K562 (cell line): ENCODE measurements around the gene PSMD8. TPM values are rescaled to one million over a fixed set of nuclear protein-coding genes. Genes with fewer than 3 reads are reported as not detected.

Source experiments
- ATAC-seq: fragments of 200-7000 bp; cut with Tn5 transposase; 3 replicates; pipeline ENCODE4 v1.9.1; 2020; ENCODE audit warnings: moderate library complexity
- BruUV-seq: library from RNA; stranded (reverse); fragments of 400-500 nt; replicated peaks from 2 replicates; lab custom pipeline; 2021; lab: Mats Ljungman, UMichigan
- CTCF ChIA-PET: fragments of 300-600 bp; formaldehyde crosslinking; extraction: SDS; loops from one replicate; lab custom pipeline; 2021; ENCODE audit warnings: low intra/inter-chr PET ratio; lab: Yijun Ruan, JAX
- POLR2A ChIA-PET: fragments of 300-600, 350-650 bp; sonication (Branson Sonifier 250); formaldehyde crosslinking; extraction: SDS; loops from one replicate; lab custom pipeline; 2021; ENCODE audit warnings: antibody characterized with exemption, inconsistent platforms; lab: Yijun Ruan, JAX
- DNase-seq, 4 experiments: peaks; one replicate each; pipeline versions ENCODE4 v3.0.0 to v3.0.0-alpha.2; 2011 to 2018; ENCODE audit warnings: low spot score in 3 of 4, mixed read lengths in 3 of 4; ENCODE audit errors: extremely low read depth in 1 of 4
- FAIRE-seq: peaks from 2 replicates; lab custom pipeline; 2011; peaks lifted over from hg19 to GRCh38; lab: Jason Lieb, UNC
- H2AFZ ChIP-seq: 2 replicates; pipeline ENCODE4 v1.6.0; 2011; ENCODE audit warnings: low read depth, low read length, control low read depth, inconsistent platforms
- H3K27ac ChIP-seq: fragments of 200-600 bp; 3 replicates; pipeline ENCODE4 v1.8.0; 2011; ENCODE audit warnings: low read depth, mild to moderate bottlenecking, control low read depth, inconsistent platforms, low read length, moderate library complexity, mixed read lengths; ENCODE audit errors: extremely low read depth
- H3K27me3 ChIP-seq, 2 experiments: fragments of 300-600 bp in 1 of 2; 2 replicates in 1 of 2; 3 replicates in 1 of 2; pipeline versions ENCODE4 v1.6.0 to v1.8.0; 2011; ENCODE audit warnings: inconsistent platforms in 2 of 2, low read length in 2 of 2, mild to moderate bottlenecking in 1 of 2, mixed read lengths in 1 of 2, moderate library complexity in 1 of 2; ENCODE audit not compliant: control insufficient read depth in 2 of 2, insufficient read depth in 2 of 2
- H3K36me3 ChIP-seq: fragments of 300-600 bp; 3 replicates; pipeline ENCODE4 v1.8.0; 2011; ENCODE audit warnings: mild to moderate bottlenecking, low read length, inconsistent platforms; ENCODE audit not compliant: control insufficient read depth, insufficient read depth
- H3K4me1 ChIP-seq, 2 experiments: fragments of 200-600 bp in 1 of 2; replicated peaks in 1 of 2; 2 replicates in 1 of 2; 3 replicates in 1 of 2; pipeline versions ENCODE4 v1.5.1 to v1.8.0; 2011; ENCODE audit warnings: inconsistent platforms in 2 of 2, low read length in 2 of 2, mild to moderate bottlenecking in 1 of 2, mixed read lengths in 1 of 2, moderate library complexity in 1 of 2; ENCODE audit not compliant: control insufficient read depth in 2 of 2, insufficient read depth in 2 of 2
- H3K4me2 ChIP-seq: 2 replicates; pipeline ENCODE4 v1.6.1; 2011; ENCODE audit warnings: low read length, control low read depth, inconsistent platforms, mixed read lengths; ENCODE audit not compliant: insufficient read depth
- H3K4me3 ChIP-seq: fragments of 200-600 bp; sonication (generic), shearing (Covaris generic); 2 replicates; pipeline ENCODE4 v1.5.1; 2016; ENCODE audit warnings: control low read depth, inconsistent platforms
- H3K79me2 ChIP-seq: fragments of 200-600 bp; 3 replicates; pipeline ENCODE4 v1.8.0; 2011; ENCODE audit warnings: low read length, inconsistent platforms; ENCODE audit not compliant: control insufficient read depth, insufficient read depth
- H3K9ac ChIP-seq, 2 experiments: 2 replicates each; pipeline versions ENCODE4 v1.6.0 to v1.6.1; 2011; ENCODE audit warnings: low read depth in 2 of 2, low read length in 2 of 2, control low read depth in 1 of 2, inconsistent platforms in 1 of 2, mild to moderate bottlenecking in 1 of 2, mixed read lengths in 1 of 2; ENCODE audit not compliant: insufficient read depth in 1 of 2
- H3K9me1 ChIP-seq: one replicate; pipeline ENCODE4 v1.6.0; 2011; ENCODE audit warnings: inconsistent platforms, mild to moderate bottlenecking, low read length, moderate library complexity; ENCODE audit not compliant: control insufficient read depth, insufficient read depth
- H3K9me3 ChIP-seq: replicated peaks from 2 replicates; pipeline ENCODE4 v1.5.1; 2011; ENCODE audit warnings: low read depth, low read length, inconsistent platforms; ENCODE audit not compliant: control insufficient read depth, insufficient read depth
- H4K20me1 ChIP-seq: replicated peaks from 2 replicates; pipeline ENCODE4 v1.6.1; 2011; ENCODE audit warnings: low read length, inconsistent platforms, mixed read lengths; ENCODE audit not compliant: control insufficient read depth, insufficient read depth
- ARHGAP35 ChIP-seq: fragments of 450-650 bp; IDR thresholded peaks from 2 replicates; pipeline ENCODE4 v1.6.1; 2018; ENCODE audit not compliant: partially characterized antibody
- ARNT ChIP-seq, 2 experiments: fragments of 450-650 bp; IDR thresholded peaks; 2 replicates each; pipeline ENCODE4 v1.6.1; 2016; ENCODE audit warnings: mild to moderate bottlenecking in 1 of 2
- ATF2 ChIP-seq: sonication (generic); formaldehyde crosslinking; IDR thresholded peaks from 2 replicates; pipeline ENCODE4 v1.8.1; 2022; ENCODE audit warnings: missing genetic modification reagents
- CTCFL ChIP-seq: IDR thresholded peaks from 2 replicates; pipeline ENCODE4 v1.6.1; 2011; ENCODE audit warnings: borderline replicate concordance, low read depth, mild to moderate bottlenecking, moderate library complexity, low read length; ENCODE audit not compliant: insufficient read depth, poor library complexity, severe bottlenecking
- L3MBTL2 ChIP-seq: fragments of 450-650 bp; IDR thresholded peaks from 2 replicates; pipeline ENCODE4 v1.6.1; 2016; ENCODE audit warnings: mild to moderate bottlenecking, moderate library complexity
- MAFF ChIP-seq: IDR thresholded peaks from 2 replicates; pipeline ENCODE4 v1.6.1; 2012; ENCODE audit warnings: low read length, improper control_type of control experiment
- MEIS2 ChIP-seq: fragments of 450-650 bp; IDR thresholded peaks from 2 replicates; pipeline ENCODE4 v1.6.1; 2014; ENCODE audit warnings: mild to moderate bottlenecking; ENCODE audit not compliant: partially characterized antibody
- TEAD1 ChIP-seq, 2 experiments: fragments of 450-650 bp in 1 of 2; sonication (generic) in 1 of 2; formaldehyde crosslinking; IDR thresholded peaks; 2 replicates each; pipeline versions ENCODE4 v1.4.0 to v1.8.0; 2020 to 2022; ENCODE audit warnings: mild to moderate bottlenecking in 2 of 2, missing genetic modification reagents in 1 of 2
- ZNF133 ChIP-seq: fragments of 250-450 bp; sonication (Bioruptor Pico); IDR thresholded peaks from 2 replicates; pipeline ENCODE4 v1.4.0; 2020; ENCODE audit warnings: mild to moderate bottlenecking
- ZNF140 ChIP-seq: fragments of 250-450 bp; sonication (Bioruptor Pico); IDR thresholded peaks from 2 replicates; pipeline ENCODE4 v1.8.0; 2021; ENCODE audit warnings: moderate library complexity, mild to moderate bottlenecking, inconsistent platforms
- ZNF24 ChIP-seq: fragments of 450-650 bp; IDR thresholded peaks from 2 replicates; pipeline ENCODE4 v1.6.1; 2016
- ZNF347 ChIP-seq: fragments of 450-650 bp; formaldehyde crosslinking; IDR thresholded peaks from 2 replicates; pipeline ENCODE4 v1.4.0; 2020; ENCODE audit warnings: low read depth, mild to moderate bottlenecking, moderate library complexity
- ZNF609 ChIP-seq: sonication (generic); formaldehyde crosslinking; IDR thresholded peaks from 2 replicates; pipeline ENCODE4 v1.8.1; 2023; ENCODE audit warnings: missing genetic modification reagents, mild to moderate bottlenecking, borderline replicate concordance
- WGBS: fragments of 100-300 bp; shearing (Covaris generic); methylation state at CpG from one replicate; pipeline ENCODE4 v1.1.6; 2016; ENCODE audit warnings: low coverage, mixed read lengths; ENCODE audit not compliant: insufficient coverage; ENCODE audit errors: missing lambda C conversion rate; 5-methylcytosine and 5-hydroxymethylcytosine counted together
- in situ Hi-C: fragments of 300-500 bp; cut with MboI; formaldehyde crosslinking; loops from 4 replicates; pipeline ENCODE4 v1.15.0; 2018; ENCODE audit warnings: inconsistent platforms, mixed read lengths
- intact Hi-C: fragments of 100-400 bp; cut with micrococcal nuclease; formaldehyde crosslinking; loops from 2 replicates; pipeline ENCODE4 v1.14.2; 2022
- polyA plus RNA-seq, 8 experiments: library from polyadenylated mRNA; depleted of rRNA in 4 of 8; stranded (reverse) in 5 of 8; unstranded in 3 of 8; fragments of >200 nt; fragmentation: Nextera tagmentation in 2 of 8; fragmentation: Illumina TruSeq in 1 of 8; extraction: Ambion mirVana in 2 of 8; extraction: Trizol in 1 of 8; gene quantifications; 2 replicates each; pipeline versions ENCODE4 v1.2.1 to v1.2.3, GENCODE V29; 2011 to 2014; ENCODE audit warnings: inconsistent platforms in 1 of 8, missing spikeins in 1 of 8
- total RNA-seq, 7 experiments: library from RNA; depleted of rRNA in 6 of 7; stranded (reverse); fragments of >200 nt in 6 of 7; fragmentation: Illumina TruSeq in 2 of 7; extraction: Trizol in 2 of 7; gene quantifications; 2 replicates each; pipeline versions ENCODE4 v1.2.1 to v1.2.3, GENCODE V29; 2011 to 2021; ENCODE audit warnings: low replicate concordance in 1 of 7

Gene PSMD8
- total and polyA plus RNA-seq, 9 of the 15 experiments (the other 6 are each of a cell fraction or from before 2014, with no cell fraction given): 130 to 583 (median 315) TPM

- peak; percentile 92 for ATAC-seq
- no peak for TF ChIP-seq L3MBTL2
- no peak for TF ChIP-seq ZNF133 (CRISPR knock-in tag)
- TF ChIP-seq ZNF140 (CRISPR knock-in tag): no peak
- no peak for TF ChIP-seq ZNF609 (CRISPR knock-in tag)
- TF ChIP-seq ATF2 (CRISPR knock-in tag): no peak
- peak; percentile 37 for TF ChIP-seq ARHGAP35
- no peak for TF ChIP-seq MEIS2
- TF ChIP-seq ZNF24: no peak
- peak; percentile 17 to 53; a peak in 1 of 4 replicates for TF ChIP-seq ARNT (IDR thresholded peaks at IDR 0.05)
- TF ChIP-seq ZNF347 (CRISPR knock-in tag): no peak
- no peak for TF ChIP-seq TEAD1 (CRISPR knock-in tag; IDR thresholded peaks at IDR 0.05)
- TF ChIP-seq CTCFL: no peak
- TF ChIP-seq MAFF: no peak
Measured at GRCh38 chr19:38335949-38336637, 38.3 kb upstream of the PSMD8 start.

More at GRCh38 chr19:38335949-38336637, 38.3 kb upstream of the PSMD8 start:
- POLR2A ChIA-PET: interaction anchor here (0.5 to 2.6 kb wide), 4 partner anchors 15 to 341 kb away, joined by 3 to 8 read pairs (median 4); no protein-coding TSS in a partner anchor
- no TSS peak for BruUV-seq
- Histone ChIP-seq H3K79me2 (peaks cover 2% of the 10 kb centered on the region; the same call in 1 of the 3 replicates), H3K4me1 (peaks cover 13 to 34% of the 10 kb centered on the region in 2 experiments; a peak in 4 of 5 replicates), H3K27ac (peak overlapping the region; percentile 88), H3K36me3 (no peaks in the 10 kb centered on the region), H3K9me1 (no peaks in the 10 kb centered on the region), H2AFZ (peak overlapping the region; percentile 90), H3K9me3 (no peaks in the 10 kb centered on the region), H3K4me3 (peak overlapping the region; percentile 85), H3K4me2 (peak overlapping the region; percentile 95), H3K9ac (peak overlapping the region; percentile 71 to 86), H4K20me1 (no peaks in the 10 kb centered on the region), H3K27me3 (no peaks in the 10 kb centered on the region)
- DNase-seq (peak; percentile 92 to 98 (median 94)), FAIRE-seq (peak; percentile 88)
- in situ Hi-C loops: loop anchor here (25.0 kb wide), 1 partner anchor 424 kb away; the partner anchor contains the start of genes SIPA1L3 and WDR87
- intact Hi-C loops: loop anchor here (1.0 to 5.0 kb wide), 7 partner anchors 20 to 433 kb away; partner anchors contain the start of genes GGN, PSMD8 and SPRED3
- CTCF ChIA-PET: interaction anchor here (0.6 to 3.6 kb wide), 6 partner anchors 92 to 434 kb away, joined by 3 to 41 read pairs (median 12); no protein-coding TSS in a partner anchor
- WGBS: 0% methylated on average over 27 of the region's 52 CpGs
